Stimulated activated CD8-positive, alpha-beta memory T cell treated with anti-CD3 and anti-CD28 coated beads, Interleukin-15, amount 100 ng/mL, for 1 hour (primary cell): ENCODE measurements around the gene RHBDL3.
"Not testable (repeated sequence)": the region's sequence is repeated elsewhere in the genome, so short reads cannot be mapped to it uniquely, and the experiment has no call there.

Experiments
- DNase-seq: peaks from one replicate; pipeline ENCODE4 v3.0.0-alpha.2; 2020; ENCODE audit warnings: low read depth

The RHBDL3 gene

DNA sequence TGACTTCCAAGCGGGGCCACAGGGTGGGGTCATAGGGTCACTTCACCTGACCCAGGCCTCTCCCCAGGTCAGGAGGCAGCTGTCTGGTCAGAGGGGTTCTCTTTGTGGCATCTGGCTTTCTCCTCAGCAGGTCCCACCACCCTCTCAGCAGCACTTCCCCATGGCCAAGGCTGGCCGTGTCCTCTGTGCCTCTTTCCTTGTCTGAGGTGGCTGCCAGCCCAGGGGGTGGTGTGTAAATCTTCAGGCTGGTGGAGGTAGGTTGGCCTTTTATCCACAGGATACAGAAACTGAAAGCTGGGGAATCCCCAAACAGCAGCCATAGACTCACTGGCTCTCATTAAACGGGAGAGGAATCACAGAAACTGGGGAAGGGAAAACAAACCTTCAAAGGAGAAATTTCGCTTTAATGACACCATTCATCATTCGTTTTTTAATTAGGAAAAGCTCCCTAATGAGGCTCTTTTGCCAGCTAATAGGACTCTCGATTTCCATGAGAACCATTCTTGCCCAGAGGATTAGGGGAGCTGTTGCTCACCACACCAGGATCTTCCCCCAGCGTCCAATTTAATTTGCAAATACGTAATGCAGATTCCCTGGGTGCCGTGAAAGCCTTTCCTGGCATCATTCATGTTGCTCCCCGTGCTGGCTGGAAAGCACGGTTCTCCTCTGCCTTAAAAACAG is 58.3 kb downstream of the RHBDL3 start:
- no peak for DNase-seq

DNA sequence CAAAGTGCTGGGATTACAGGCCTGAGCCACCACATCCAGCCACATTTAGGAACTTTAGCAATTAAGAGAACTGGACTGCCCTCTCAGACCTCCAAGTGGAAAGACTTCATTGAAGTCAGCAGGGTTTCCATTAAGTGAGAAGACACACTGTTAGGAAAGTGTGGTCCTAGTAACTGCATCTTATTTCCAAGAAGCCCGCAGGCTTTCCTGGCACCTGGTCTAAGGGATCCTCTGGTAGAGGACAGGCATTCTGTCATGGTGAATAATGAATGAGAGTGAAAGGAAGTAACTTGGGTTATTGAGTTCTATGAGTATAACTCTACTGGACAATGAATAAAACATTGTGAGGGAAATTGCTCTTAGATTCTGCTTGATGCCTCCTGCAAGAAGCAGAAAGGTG is 62.3 kb downstream of the RHBDL3 start:
- no peak for DNase-seq

DNA sequence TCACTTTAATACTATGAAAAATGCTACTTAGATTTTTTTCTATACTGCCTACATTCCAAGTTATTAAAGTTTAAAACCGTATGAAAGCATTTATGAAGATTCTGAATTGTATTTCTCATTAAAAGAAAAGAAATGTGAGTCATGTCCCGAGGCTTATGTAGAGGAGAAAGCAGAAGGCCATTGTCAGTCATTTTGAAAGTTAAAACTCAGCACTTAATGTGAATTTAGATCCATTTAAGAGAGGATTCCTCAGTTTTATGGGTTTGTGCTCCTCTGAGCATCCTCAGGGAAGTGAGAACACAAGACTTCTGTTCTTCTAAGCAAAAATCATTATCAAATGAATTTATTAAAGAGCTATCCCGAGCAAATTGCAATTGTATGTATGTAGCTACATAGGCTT is 64.5 kb downstream of the RHBDL3 start:
- no peak for DNase-seq

DNA sequence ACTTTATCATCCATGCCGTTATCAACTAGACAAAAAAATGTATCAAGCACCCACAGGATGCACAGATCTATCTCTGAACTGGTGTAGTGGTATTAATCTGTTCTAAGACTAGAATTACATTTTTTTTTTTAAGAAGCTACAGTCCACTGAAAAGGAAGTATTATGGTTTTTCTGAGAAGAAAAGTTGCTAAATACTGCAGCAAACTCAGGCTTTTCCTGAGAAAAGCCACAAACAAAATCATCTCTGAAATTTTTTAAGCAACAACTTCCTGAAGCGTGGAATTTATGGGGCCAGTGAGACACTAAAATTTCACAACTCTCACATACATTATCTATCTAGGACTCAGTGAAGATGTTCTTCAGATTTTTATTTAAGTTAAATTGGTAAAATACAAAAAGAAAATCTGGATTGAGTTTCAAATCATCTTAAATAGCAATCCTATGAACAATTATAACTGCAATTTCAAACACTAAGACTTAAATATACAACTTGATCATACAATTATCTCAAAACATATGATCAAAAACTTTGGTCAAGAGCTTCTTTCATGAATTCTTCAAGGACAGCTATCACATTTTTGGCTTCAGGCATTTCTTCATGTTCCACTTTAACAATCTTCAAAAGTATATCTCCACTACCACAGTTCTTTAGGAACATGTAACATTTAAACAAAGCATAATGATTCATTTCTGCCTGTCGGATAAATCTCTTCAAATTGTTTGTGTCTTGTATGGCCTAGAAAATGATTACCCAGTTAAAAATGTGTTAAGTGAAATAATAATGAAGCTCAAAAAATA is 65.8 kb downstream of the RHBDL3 start:
- no peak for DNase-seq

DNA sequence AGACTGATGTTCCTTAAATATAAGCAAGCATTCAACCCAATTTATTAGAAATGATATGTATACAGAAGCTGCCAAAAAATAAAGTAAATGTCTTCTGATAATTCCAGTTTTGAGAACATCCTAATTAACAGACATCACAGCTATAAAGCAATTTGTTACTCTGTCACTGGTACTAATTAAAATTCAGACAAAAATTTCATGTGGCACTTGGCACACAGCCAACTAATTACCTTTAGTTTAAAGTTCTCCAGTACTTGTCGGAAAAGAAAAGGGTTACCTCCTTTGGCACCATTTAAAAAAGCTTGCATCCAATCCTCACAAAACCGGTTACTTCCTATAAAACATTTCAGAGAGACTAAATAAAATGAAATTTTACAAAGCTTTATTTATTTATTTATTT is 67.6 kb downstream of the RHBDL3 start:
- no peak for DNase-seq

DNA sequence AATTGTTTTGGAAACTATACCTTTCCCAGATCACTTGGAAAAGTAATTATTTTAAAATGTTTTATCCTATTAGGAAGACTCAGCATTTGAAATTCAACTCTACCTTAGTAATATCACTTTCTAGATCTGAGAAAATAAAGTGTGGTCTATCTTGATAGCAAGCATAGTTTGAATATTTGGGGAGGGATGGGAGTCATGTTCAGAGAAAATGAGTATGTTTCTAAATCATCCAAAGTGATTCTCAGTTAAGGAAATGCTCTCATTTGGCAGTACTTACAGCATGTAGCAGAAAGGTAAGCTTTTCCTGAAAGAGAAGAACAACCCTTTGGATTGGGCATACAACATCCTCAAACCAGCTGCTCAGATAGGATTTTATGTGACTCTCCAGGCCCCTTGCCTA is 69.4 kb downstream of the RHBDL3 start:
- DNase-seq = no peak

DNA sequence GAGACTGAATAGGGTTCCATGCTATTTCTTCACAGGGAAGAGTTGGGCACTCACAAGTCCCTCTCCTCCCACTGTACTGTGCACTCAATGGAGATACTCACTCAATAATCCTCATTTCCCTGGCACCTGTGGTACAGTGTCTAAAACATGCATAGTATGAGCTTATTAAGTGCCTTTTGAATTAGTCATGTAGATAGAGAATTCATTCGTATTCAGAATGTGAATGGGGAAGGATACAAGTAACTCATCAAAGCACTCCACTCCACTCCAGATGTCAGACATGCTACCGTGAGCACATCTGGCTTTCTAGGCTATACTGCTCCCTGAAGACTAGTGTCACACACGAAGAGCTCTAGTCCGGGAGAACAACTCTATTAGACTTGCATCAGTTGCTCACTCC is 70.1 kb downstream of the RHBDL3 start:
- no peak for DNase-seq

DNA sequence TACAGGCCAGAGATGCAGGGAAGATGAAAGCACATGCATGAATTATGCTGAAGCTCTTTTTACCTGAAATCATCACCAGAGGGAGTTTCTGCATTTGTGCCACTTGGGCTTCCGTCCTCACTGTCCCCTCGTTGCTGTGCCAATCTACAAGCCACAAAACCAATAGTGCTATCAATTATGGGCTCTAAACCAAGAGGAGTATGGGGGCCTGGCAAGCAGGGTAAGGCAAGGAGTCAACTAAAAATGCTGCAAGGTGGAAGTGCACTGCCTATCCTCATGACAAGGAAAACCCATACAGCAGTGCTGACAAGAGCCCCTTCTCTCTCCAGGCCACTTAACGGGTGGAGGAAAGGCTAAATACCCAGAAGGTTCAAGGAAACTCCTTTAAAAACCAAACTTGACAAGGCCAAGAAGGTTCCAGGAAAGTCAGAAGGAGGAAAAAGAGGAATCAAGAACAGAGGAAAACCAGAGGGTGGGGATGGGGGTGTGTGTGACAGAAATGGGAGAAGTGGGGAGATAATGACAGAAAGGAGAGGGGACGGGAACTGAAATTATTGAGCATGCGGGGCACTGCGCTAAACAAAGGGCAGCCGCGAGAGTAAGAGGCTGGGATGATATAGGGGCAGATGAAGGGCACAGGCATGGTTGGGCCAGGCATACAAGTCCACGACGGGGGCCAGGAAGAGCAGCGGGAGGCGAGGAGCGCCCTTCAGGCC is 75.7 kb downstream of the RHBDL3 start:
- peak; percentile 26 for DNase-seq

DNA sequence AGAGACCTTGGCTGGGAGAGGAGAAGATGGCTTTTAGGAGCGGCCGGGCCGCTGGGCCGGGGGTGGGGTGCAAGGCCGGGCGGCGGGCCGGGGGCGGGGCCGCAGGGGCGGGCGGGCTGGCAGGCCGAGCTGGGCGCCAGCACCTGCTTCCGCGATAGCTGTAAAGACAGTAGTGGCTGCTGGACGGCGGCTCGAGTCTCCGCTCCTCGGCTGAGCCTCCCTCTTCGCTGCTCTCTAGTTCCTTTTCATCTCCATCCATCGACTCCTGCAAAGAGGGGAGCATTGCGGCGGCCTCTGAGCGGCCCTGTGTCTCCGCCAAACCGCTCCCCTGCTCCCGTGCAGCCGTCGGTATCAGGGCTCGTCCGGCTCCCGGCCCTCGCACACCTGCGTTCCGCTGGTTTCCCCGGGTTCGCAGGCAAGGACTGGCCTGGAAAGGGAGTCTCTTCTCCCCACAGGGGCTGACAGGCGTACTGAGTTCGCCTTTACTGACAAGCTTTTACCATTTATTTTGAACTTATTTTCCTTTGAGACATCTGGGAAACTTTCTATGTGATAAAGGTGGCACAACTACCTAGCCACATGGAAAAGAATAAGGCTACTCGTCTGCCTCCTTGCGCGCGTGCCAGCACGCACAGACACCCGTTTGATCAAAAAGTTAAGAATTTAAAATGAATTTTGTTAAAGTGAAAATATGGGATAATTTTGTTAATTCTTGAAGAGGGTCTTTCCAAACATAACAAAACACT is 76.4 kb downstream of the RHBDL3 start, which contains the start of gene C17orf75:
Gene C17orf75, minus strand, starts transcription at position 317 of the 746 bp plus-strand sequence. Its CDS starts 34 bp downstream, at position 283.
- DNase-seq = peak; percentile 58

DNA sequence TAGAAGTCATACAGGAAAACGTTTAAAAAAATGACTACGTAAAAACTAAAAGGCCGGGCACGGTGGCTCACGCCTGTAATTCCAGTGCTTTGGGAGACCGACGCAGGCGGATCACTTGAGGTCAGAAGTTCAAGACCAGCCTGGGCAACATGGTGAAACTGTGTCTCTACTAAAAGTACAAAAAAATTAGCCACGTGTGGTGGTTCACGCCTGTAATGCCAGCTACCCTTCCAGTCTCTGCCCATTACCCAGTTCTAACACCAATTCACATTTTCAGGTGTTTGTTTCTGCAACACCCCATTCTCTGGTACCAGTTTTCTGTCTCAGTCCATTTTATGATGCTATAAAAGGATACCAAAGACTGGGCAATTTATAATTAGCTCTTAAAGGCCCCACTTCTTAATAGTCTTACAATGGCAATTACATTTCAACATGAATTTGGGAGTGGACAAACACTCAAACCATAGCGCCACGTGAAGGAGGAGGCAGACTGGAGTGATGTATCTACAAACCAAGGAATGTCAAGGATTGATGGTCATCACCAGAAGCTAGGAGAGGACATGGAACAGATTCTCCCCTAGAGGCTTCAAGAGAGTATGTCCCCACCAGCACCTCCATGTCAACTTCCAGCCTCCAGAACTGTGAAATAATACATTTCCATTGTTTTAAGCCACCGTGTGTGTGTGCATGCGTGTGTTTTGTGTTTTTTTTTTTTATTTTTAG is 77.1 kb downstream of the RHBDL3 start:
- no peak for DNase-seq

DNA sequence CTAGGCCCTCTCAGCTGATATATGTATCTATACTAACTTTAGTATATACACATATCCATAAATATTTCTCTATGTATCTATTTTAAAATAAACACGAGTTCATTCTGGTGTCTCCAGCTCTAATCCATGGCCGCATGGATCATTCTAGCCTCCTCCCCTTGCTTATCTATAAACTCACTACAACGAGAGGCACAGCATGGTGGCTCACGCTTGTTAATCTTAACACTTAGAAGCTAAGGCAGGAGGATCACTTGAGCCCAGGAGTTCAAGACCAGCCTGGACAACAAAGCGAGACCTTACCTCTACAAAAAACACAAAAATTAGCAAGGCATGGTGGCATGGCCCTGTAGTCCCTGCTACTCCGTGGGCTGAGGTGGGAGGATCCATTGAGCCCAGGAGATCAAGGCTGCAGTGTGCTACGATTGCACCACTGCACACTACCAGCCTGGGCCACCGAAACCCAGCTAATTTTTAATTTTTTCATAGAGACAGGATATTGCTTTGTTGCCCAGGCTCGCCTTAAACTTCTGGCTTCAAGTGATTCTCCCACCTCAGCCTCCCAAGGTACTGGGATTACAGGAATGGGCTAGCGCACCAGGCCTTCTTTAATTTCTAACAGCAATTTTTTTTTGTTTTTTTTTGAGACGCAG is 80.4 kb downstream of the RHBDL3 start:
- no peak for DNase-seq

DNA sequence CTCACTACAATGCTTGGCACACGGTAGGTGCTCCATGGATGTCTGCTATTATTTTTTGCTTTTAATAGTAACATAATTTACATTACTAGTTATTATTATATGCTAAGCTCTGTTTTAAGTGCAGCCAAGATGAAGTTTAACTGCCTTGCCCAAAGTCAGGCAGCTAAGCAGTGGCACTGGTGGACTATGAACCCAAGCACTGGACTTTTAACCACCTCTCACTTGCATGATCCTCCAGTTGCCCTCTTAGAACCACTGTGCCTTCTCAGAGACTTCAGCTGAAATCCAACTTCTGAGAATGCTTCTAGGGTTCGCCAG is 82.8 kb downstream of the RHBDL3 start:
- DNase-seq = no peak

DNA sequence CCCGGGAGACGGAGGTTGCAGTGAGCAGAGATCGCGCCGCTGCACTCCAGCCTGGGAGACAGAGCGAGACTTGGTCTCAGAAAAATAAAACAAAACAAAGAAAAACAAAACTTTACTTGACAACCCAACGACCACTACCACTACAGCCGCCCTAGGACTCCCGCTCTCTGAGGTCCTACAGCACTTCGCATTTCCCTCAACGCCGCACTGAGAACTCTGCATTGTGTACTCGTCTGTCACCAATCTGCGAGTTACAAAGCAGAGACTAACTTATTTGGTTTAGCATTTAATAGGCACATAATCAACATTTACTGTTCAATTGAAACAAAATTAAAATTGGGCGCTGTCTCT is 83.8 kb downstream of the RHBDL3 start:
- DNase-seq = no peak

DNA sequence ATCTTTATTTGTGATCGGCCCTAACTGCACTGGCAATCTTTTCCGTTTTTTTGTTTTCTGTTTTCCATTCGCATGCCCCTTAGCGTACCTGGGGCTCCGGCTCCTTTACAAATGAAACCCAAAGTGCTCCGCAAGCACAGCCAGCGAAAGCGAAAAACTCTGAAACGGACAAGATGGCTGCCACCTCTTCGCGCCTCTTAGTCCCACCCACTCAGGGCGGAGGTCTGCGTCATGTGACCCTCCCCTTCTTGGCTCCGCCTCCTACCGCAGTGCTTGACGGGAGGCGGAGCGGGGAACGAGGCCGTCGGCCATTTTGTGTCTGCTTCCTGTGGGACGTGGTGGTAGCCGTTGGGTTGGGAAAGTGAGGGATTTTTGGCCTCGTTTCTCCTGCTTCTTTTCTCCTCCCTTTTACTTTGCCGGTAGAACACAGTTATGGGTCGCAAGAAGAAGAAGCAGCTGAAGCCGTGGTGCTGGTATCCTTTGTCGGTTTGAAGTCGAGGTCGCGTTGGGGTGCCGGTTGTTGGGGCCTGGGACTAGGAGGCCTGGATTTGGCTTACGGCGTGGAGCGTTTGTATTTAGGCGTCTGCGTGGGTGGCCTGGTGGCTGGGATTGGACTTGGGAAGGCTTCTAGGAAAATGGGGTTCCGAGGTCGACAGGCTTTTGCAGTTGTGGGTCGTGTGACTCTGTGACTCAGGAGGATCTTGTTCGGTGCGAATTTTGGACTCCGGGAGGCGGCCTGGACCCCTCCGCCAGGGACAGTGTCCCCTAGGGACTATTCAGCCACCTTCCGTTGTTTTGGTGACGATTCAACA is 84.4 kb downstream of the RHBDL3 start, which contains the start of gene ZNF207:
Gene ZNF207, plus strand, starts transcription at position 304 of the 812 bp plus-strand sequence. Its CDS starts 129 bp downstream, at position 433.
- DNase-seq = peak; percentile 88

DNA sequence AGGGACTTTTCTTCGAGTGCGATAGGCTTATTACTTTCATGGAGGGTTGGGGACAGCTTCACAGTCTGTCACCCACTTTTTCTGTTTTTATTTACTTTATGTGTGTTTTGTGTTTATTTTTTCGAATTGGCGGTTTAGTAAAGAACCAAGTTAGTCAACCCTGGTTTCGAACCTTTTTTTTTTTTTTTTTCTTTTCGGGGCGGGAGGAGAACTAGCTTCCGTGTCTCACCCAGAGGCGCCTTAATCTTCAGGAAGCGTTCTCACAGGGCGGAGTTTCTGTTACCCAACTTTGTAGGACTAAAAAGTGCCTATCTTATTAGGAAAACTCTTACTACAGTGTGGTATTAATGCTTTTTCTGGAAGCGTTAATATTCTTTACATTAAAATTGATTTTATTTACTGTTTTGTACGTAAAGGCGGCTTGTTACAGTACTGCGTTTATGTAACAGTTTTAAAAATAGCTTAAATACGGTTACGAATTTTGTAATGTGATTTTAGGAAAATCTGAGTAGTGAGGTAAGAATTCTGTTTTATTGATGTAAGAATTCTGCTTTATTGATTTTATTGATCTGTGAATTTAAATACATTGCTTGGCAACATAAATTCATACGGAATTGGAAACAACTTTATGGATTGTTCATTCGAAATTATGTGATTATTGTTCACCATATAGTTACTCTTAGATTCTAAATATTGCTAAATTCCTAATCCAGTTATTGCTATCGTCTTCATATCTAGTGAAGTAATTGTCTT is 85.2 kb downstream of the RHBDL3 start:
- DNase-seq = no peak

DNA sequence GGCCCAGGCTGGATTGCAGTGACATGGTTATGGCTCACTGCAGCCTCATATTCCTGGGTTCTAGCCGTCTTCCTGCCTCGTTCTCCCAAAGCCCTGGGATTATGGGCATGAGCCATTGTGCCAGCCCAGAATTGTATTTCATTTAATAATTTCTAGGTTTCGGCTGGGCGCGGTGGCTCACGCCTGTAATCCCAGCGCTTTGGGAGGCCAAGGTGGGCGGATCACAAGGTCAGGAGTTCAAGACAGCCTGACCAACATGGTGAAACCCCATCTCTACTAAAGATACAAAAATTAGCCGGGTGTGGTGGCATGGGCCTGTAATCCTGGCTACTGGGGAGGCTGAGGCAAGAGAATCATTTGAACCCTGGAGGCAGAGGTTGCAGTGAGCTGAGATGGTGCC is 87.1 kb downstream of the RHBDL3 start:
- not testable (repeated sequence) for DNase-seq

DNA sequence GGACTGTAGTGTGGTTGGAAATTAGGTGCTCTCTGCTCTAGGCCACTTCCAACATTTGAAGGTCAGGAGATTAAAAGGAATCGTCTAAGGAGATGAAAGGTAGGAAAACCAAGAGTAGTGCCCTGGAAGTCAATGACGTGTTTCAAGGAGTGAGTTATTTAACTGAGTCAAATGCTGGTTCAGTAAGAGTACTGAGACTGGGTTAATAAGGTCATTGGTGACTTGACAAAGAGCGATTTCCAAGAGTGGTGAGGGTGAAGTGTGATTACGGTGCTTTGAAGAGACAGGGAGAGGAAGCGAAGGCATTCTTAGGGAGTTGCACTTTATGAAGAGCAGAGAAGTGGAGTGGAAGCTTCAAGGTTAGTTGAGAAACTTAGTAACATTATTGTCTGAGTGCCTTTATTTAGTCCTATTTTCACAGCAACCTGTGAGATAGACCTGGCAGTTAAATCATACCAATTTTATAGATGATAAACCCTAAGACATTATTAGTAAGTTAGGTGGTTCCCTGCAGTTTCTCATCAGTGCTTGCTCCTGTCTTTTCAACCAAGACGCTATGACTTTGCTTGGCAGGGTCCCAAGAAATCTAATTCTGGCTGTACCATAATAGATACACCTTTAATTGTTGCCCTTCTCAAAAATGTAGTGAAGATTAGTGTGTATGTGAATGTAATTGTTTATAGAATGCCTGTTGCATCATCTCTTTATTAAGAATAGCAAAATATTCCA is 90.2 kb downstream of the RHBDL3 start:
- no peak for DNase-seq

DNA sequence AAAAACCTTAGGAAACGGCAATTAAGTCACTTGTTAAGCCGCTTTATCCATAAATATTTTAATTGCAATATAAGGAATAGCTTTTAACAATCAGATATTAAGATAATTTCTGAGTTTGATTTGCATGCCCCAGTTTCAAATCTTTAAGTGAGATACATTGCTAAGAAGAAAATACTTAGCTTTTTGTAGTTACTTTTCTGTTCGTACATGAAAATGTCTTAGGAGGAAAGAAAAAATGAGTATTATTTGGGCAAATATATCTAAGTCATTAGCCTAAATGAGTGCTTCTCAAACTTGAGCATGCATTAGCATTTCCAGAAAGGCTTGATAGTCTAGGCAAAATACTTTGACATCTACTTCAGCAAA is 90.7 kb downstream of the RHBDL3 start:
- no peak for DNase-seq

DNA sequence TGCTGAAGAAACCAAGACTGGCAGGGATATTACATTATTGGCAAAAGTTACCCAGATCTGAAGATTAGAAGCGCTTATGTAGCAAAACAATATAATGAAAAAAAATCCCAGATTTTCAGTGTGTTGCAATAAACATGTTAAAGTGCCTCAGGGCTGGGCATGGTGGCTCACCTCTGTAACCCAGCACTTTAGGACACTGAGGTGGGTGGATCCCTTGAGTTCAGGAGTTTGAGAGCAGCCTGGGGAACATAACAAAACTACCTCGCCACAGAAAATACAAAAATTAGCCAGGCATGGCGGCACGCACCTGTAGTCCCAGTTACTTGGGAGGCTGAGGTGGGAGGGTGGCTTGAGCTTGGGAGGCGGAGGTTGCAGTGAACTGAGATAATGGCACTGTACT is 91.1 kb downstream of the RHBDL3 start:
- DNase-seq = no peak
